SK-N-MC (cell line): ENCODE measurements around the gene MYH16.
"Not testable (repeated sequence)": the region's sequence is repeated elsewhere in the genome, so short reads cannot be mapped to it uniquely, and the experiment has no call there.

Experiments used
- EZH2 ChIP-seq: fragments of 200-600 bp; sonication (generic); IDR thresholded peaks from one replicate; pipeline ENCODE4 v1.6.1; 2017; ENCODE audit warnings: antibody characterized with exemption
- POLR2AphosphoS5 ChIP-seq: IDR thresholded peaks from 2 replicates; pipeline ENCODE4 v1.6.1; 2012; ENCODE audit warnings: mild to moderate bottlenecking, low read depth, low read length, borderline replicate concordance

DNA sequence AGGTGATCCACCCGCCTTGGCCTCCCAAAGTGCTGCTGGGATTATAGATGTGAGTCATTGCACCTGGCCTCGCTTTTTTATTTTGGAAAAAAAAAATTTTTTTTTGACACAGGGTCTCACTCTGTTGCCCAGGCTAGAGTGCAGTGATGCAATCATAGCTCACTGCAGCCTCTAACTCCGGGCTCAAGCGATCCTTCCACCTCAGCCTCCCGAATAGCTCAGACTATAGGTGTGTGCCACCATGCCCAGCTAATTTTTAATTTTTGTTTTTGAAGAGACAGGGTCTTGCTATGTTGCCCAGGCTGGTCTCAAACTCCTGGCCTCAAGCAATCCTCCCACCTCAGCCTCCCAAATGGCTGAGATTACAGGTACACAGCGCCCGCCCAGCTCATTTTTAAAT lies 2.3 kb downstream of the MYH16 start:
- TF ChIP-seq POLR2AphosphoS5, EZH2: not testable (repeated sequence)
